GM18867 (cell line): ENCODE results near the gene CEP152.
"Not testable (repeated sequence)": the region's sequence is repeated elsewhere in the genome, so short reads cannot be mapped to it uniquely, and the experiment has no call there.

Experiments used
- ATAC-seq: cut with Tn5 transposase; IDR thresholded peaks from one replicate; pipeline ENCODE4 v1.9.1; 2021; ENCODE audit warnings: mild to moderate bottlenecking, moderate library complexity; ENCODE audit not compliant: unreplicated experiment

Gene CEP152

GRCh38 chr15:48814286-48814685, 3.4 kb upstream of the CEP152 start:
- no peak for ATAC-seq

- no peak for ATAC-seq
Observed at GRCh38 chr15:48811325-48811958, 573 bp upstream of the CEP152 start.

- ATAC-seq: no peak
Observed at GRCh38 chr15:48806151-48806550, 4.7 kb downstream of the CEP152 start.

- no peak for ATAC-seq
Observed at GRCh38 chr15:48805591-48805990, 5.3 kb downstream of the CEP152 start.

GRCh38 chr15:48803877-48804276, 7.0 kb downstream of the CEP152 start:
- no peak for ATAC-seq

- no peak for ATAC-seq
Observed at GRCh38 chr15:48802867-48803266, 8.0 kb downstream of the CEP152 start.

- peak; percentile 60 for ATAC-seq
Observed at GRCh38 chr15:48802257-48802656, 8.6 kb downstream of the CEP152 start.

GRCh38 chr15:48800811-48801455, 9.9 kb downstream of the CEP152 start:
- no peak for ATAC-seq

- ATAC-seq: no peak
Observed at GRCh38 chr15:48800245-48800644, 10.6 kb downstream of the CEP152 start.

GRCh38 chr15:48798319-48798718, 12.6 kb downstream of the CEP152 start:
- no peak for ATAC-seq

- no peak for ATAC-seq
Observed at GRCh38 chr15:48796930-48797329, 13.9 kb downstream of the CEP152 start.

- ATAC-seq: no peak
Observed at GRCh38 chr15:48796521-48796920, 14.3 kb downstream of the CEP152 start.

GRCh38 chr15:48795901-48796300, 15.0 kb downstream of the CEP152 start:
- ATAC-seq: no peak

- ATAC-seq: peak; percentile 93
Observed at GRCh38 chr15:48794697-48795134, 16.2 kb downstream of the CEP152 start.

GRCh38 chr15:48792408-48792807, 18.5 kb downstream of the CEP152 start:
- ATAC-seq: no peak

- ATAC-seq: not testable (repeated sequence)
Observed at GRCh38 chr15:48790466-48791115, 20.3 kb downstream of the CEP152 start.

GRCh38 chr15:48785712-48786111, 25.2 kb downstream of the CEP152 start:
- ATAC-seq: no peak

GRCh38 chr15:48785195-48785594, 25.7 kb downstream of the CEP152 start:
- no peak for ATAC-seq

GRCh38 chr15:48784756-48785155, 26.1 kb downstream of the CEP152 start:
- ATAC-seq: no peak

- ATAC-seq: no peak
Observed at GRCh38 chr15:48782911-48783310, 28.0 kb downstream of the CEP152 start.

- no peak for ATAC-seq
Observed at GRCh38 chr15:48781481-48782081, 29.3 kb downstream of the CEP152 start.

GRCh38 chr15:48781017-48781416, 29.9 kb downstream of the CEP152 start:
- no peak for ATAC-seq
